Panc1 (cell line): ENCODE data around the gene FREM3. TPM values are rescaled to one million over a fixed set of nuclear protein-coding genes. Genes with fewer than 3 reads are reported as not detected.

Experiments used
- ATAC-seq: fragments of 200-7000 bp; cut with Tn5 transposase; 2 replicates; pipeline ENCODE4 v1.9.1; 2020; ENCODE audit warnings: mild to moderate bottlenecking, moderate library complexity
- BruUV-seq: library from RNA; stranded (reverse); fragments of 400-500 nt; replicated peaks from 2 replicates; lab custom pipeline; 2021; lab: Mats Ljungman, UMichigan
- CTCF ChIA-PET: fragments of 300-600 bp; sonication (Branson Sonifier 250); formaldehyde crosslinking; loops from one replicate; lab custom pipeline; 2022; ENCODE audit warnings: antibody characterized with exemption; lab: Charles Lee
- POLR2A ChIA-PET: fragments of 300-600 bp; sonication (Branson Sonifier 250); formaldehyde crosslinking; loops from one replicate; lab custom pipeline; 2022; ENCODE audit warnings: antibody characterized with exemption; lab: Charles Lee
- DNase-seq: peaks from one replicate; pipeline ENCODE4 v3.0.0-alpha.2; 2010; ENCODE audit warnings: low read depth, low spot score
- H3K27ac ChIP-seq: 2 replicates; pipeline ENCODE4 v1.5.1; 2011; ENCODE audit warnings: mild to moderate bottlenecking, low read length, inconsistent platforms
- H3K27me3 ChIP-seq: fragments of 200-500 bp; sonication (Bioruptor generic); 2 replicates; pipeline ENCODE4 v1.6.0; 2014; ENCODE audit warnings: low read length, inconsistent platforms; ENCODE audit not compliant: control insufficient read depth, insufficient read depth
- H3K36me3 ChIP-seq: fragments of 200-500 bp; sonication (Bioruptor generic); 2 replicates; pipeline ENCODE4 v1.5.1; 2014; ENCODE audit warnings: inconsistent platforms, mild to moderate bottlenecking, low read length, moderate library complexity; ENCODE audit not compliant: control insufficient read depth, insufficient read depth
- H3K4me1 ChIP-seq: 2 replicates; pipeline ENCODE4 v1.5.1; 2011; ENCODE audit warnings: inconsistent platforms, mild to moderate bottlenecking, low read length, moderate library complexity; ENCODE audit not compliant: control insufficient read depth, insufficient read depth
- H3K4me3 ChIP-seq, 2 experiments: 2 replicates each; pipeline ENCODE4 v1.5.1; 2011 to 2012; ENCODE audit warnings: low read depth in 2 of 2, low read length in 2 of 2, mild to moderate bottlenecking in 2 of 2, inconsistent platforms in 1 of 2, moderate library complexity in 1 of 2
- H3K9me3 ChIP-seq: fragments of 200-500 bp; sonication (Bioruptor generic); 2 replicates; pipeline ENCODE4 v1.5.1; 2014; ENCODE audit warnings: low read depth, mild to moderate bottlenecking, inconsistent platforms, low read length, moderate library complexity; ENCODE audit not compliant: control insufficient read depth, insufficient read depth
- CTCF ChIP-seq: fragments of 450-650 bp; IDR thresholded peaks from 2 replicates; pipeline ENCODE4 v1.5.1; 2017; ENCODE audit warnings: mild to moderate bottlenecking
- POLR2AphosphoS5 ChIP-seq: IDR thresholded peaks from 2 replicates; pipeline ENCODE4 v1.6.1; 2012; ENCODE audit warnings: mild to moderate bottlenecking, low read depth, low read length, moderate library complexity
- REST ChIP-seq, 2 experiments: IDR thresholded peaks; 2 replicates each; pipeline ENCODE4 v1.6.1; 2011 to 2012; ENCODE audit warnings: low read depth in 2 of 2, control low read depth in 1 of 2, low read length in 1 of 2, mild to moderate bottlenecking in 1 of 2, moderate library complexity in 1 of 2; ENCODE audit not compliant: insufficient read depth in 1 of 2
- SIN3A ChIP-seq: IDR thresholded peaks from 2 replicates; pipeline ENCODE4 v1.6.1; 2012; ENCODE audit warnings: low read depth, mild to moderate bottlenecking, low read length, moderate library complexity, borderline replicate concordance; ENCODE audit not compliant: insufficient read depth
- TCF7L2 ChIP-seq: IDR thresholded peaks from 2 replicates; pipeline ENCODE4 v1.6.1; 2011; ENCODE audit warnings: mild to moderate bottlenecking, low read depth, low read length, inconsistent platforms
- in situ Hi-C: cut with HindIII; loops from 2 replicates; pipeline ENCODE4 v1.10.0; 2016; ENCODE audit warnings: low sequenced_read_pairs, low pct_unique_long_range_greater_than_20kb
- intact Hi-C: fragments of 100-400 bp; cut with micrococcal nuclease; formaldehyde crosslinking; loops from one replicate; pipeline ENCODE4 v1.10.0; 2022; ENCODE audit not compliant: unreplicated experiment
- total RNA-seq: library from RNA; stranded (reverse); gene quantifications from one replicate; pipeline ENCODE4 v1.2.1, GENCODE V29; 2021; ENCODE audit not compliant: unreplicated experiment

The FREM3 gene
- total RNA-seq, 1 experiment from 2014 or later = not detected

- ChIA-PET POLR2A (no interaction called here), CTCF (no interaction called here)
- H3K4me1 ChIP-seq = no peaks in the 10 kb centered on the region
- no peaks in the 10 kb centered on the region for H3K27me3 ChIP-seq
- BruUV-seq = no TSS peak
- H3K9me3 ChIP-seq = no peaks in the 10 kb centered on the region
- H3K4me3 ChIP-seq = no peak overlapping the region
- no peak for DNase-seq
- ATAC-seq = no peak
- H3K27ac ChIP-seq = no peak overlapping the region
- intact Hi-C loops (no loop called here), in situ Hi-C loops (no loop called here)
- H3K36me3 ChIP-seq = peaks cover 43% of the 10 kb centered on the region
- no peak for TF ChIP-seq TCF7L2
- no peak for TF ChIP-seq CTCF
- no peak for TF ChIP-seq POLR2AphosphoS5
- TF ChIP-seq SIN3A = no peak
- TF ChIP-seq REST (IDR thresholded peaks at IDR 0.05; ENCODE audit: insufficient read depth in 1 of 2, low read depth in 2 of 2, low read length in 1 of 2) = no peak
Measured at GRCh38 chr4:143538979-143539669, 161.4 kb downstream of the FREM3 start.

GRCh38 chr4:143531788-143532491 lies 168.5 kb downstream of the FREM3 start:
- no TSS peak for BruUV-seq
- TF ChIP-seq TCF7L2 = no peak
- intact Hi-C loops = no loop called here
- DNase-seq (no peak), ATAC-seq (no peak)
- CTCF ChIA-PET = no interaction called here
- in situ Hi-C loops = no loop called here
- H3K27ac ChIP-seq = no peak overlapping the region
- H3K27me3 ChIP-seq = no peaks in the 10 kb centered on the region
- POLR2A ChIA-PET = no interaction called here
- H3K4me3 ChIP-seq = no peak overlapping the region
- H3K36me3 ChIP-seq = peaks cover 48% of the 10 kb centered on the region
- H3K4me1 ChIP-seq = no peaks in the 10 kb centered on the region
- no peaks in the 10 kb centered on the region for H3K9me3 ChIP-seq

- no peak for DNase-seq
Measured at GRCh38 chr4:143531380-143531779, 169.1 kb downstream of the FREM3 start.

More at GRCh38 chr4:143531380-143531779, 169.1 kb downstream of the FREM3 start:
- Histone ChIP-seq H3K4me3 (no peak overlapping the region), H3K27me3 (no peaks in the 10 kb centered on the region), H3K36me3 (peaks cover 42% of the 10 kb centered on the region), H3K9me3 (no peaks in the 10 kb centered on the region), H3K27ac (no peak overlapping the region), H3K4me1 (no peaks in the 10 kb centered on the region)
- in situ Hi-C loops (no loop called here), intact Hi-C loops (no loop called here)
- ChIA-PET POLR2A (no interaction called here), CTCF (no interaction called here)
- ATAC-seq = no peak
- TF ChIP-seq TCF7L2 (no peak), CTCF (peak; percentile 33; the same call in 1 of the 2 replicates)
- no TSS peak for BruUV-seq
